GM21528 (cell line): Measurements from ENCODE around the gene APH1A.
"Not testable (repeated sequence)": the region's sequence is repeated elsewhere in the genome, so short reads cannot be mapped to it uniquely, and the experiment has no call there.

Experiments
- ATAC-seq: cut with Tn5 transposase; IDR thresholded peaks from one replicate; pipeline ENCODE4 v1.9.1; 2021; ENCODE audit warnings: mild to moderate bottlenecking, moderate library complexity; ENCODE audit not compliant: unreplicated experiment, low FRiP score

Gene APH1A

GRCh38 chr1:150269451-150269850, 635 bp upstream of the APH1A start:
- no peak for ATAC-seq

GRCh38 chr1:150268340-150268704, 494 bp downstream of the APH1A start:
- peak; percentile 23 for ATAC-seq

- no peak for ATAC-seq
Observed at GRCh38 chr1:150267896-150268295, 920 bp downstream of the APH1A start.

- no peak for ATAC-seq
Observed at GRCh38 chr1:150263549-150263948, 5.3 kb downstream of the APH1A start.

- no peak for ATAC-seq
Observed at GRCh38 chr1:150262388-150263320, 6.2 kb downstream of the APH1A start.

GRCh38 chr1:150261367-150261766, 7.4 kb downstream of the APH1A start:
- no peak for ATAC-seq

GRCh38 chr1:150259758-150260669, 8.8 kb downstream of the APH1A start:
- ATAC-seq: no peak

- no peak for ATAC-seq
Observed at GRCh38 chr1:150259217-150259616, 9.6 kb downstream of the APH1A start.

GRCh38 chr1:150257624-150258585, 10.9 kb downstream of the APH1A start, which contains the start of gene CA14:
Gene CA14, plus strand, starts transcription at chr1:150257774. Its CDS starts 355 bp downstream, at chr1:150258129.
- no peak for ATAC-seq

GRCh38 chr1:150256554-150257341, 12.1 kb downstream of the APH1A start:
- no peak for ATAC-seq

- ATAC-seq: no peak
Observed at GRCh38 chr1:150256198-150256553, 12.6 kb downstream of the APH1A start.

- ATAC-seq: no peak
Observed at GRCh38 chr1:150249936-150250335, 18.9 kb downstream of the APH1A start.

- ATAC-seq: no peak
Observed at GRCh38 chr1:150243003-150243402, 25.8 kb downstream of the APH1A start.

GRCh38 chr1:150237746-150238145, 31.1 kb downstream of the APH1A start:
- ATAC-seq: no peak

GRCh38 chr1:150237176-150237575, 31.6 kb downstream of the APH1A start:
- not testable (repeated sequence) for ATAC-seq

- no peak for ATAC-seq
Observed at GRCh38 chr1:150236614-150237100, 32.2 kb downstream of the APH1A start.

- ATAC-seq: peak; percentile 80
Observed at GRCh38 chr1:150235852-150236613, 32.8 kb downstream of the APH1A start, which contains the start of gene ANP32E. Gene ANP32E, minus strand, starts transcription at chr1:150236112. Its CDS starts 326 bp downstream, at chr1:150235786.

GRCh38 chr1:150235294-150235851, 33.4 kb downstream of the APH1A start:
- ATAC-seq: peak; percentile 2
